GM21737 (cell line): ENCODE data around the gene COL11A2.
"Not testable (repeated sequence)": the region's sequence is repeated elsewhere in the genome, so short reads cannot be mapped to it uniquely, and the experiment has no call there.

Experiments used
- ATAC-seq: cut with Tn5 transposase; IDR thresholded peaks from one replicate; pipeline ENCODE4 v1.9.1; 2021; ENCODE audit warnings: mild to moderate bottlenecking, moderate library complexity; ENCODE audit not compliant: unreplicated experiment

The COL11A2 gene

GRCh38 chr6:33192105-33192646 lies at the start of gene COL11A2:
Gene COL11A2, minus strand, starts transcription at chr6:33192467. Its CDS starts 227 bp downstream, at chr6:33192240.
- no peak for ATAC-seq

- no peak for ATAC-seq
Observed at GRCh38 chr6:33241968-33242367, 49.7 kb upstream of the COL11A2 start.

- ATAC-seq = no peak
Observed at GRCh38 chr6:33237741-33238140, 45.5 kb upstream of the COL11A2 start.

GRCh38 chr6:33236852-33237251 lies 44.6 kb upstream of the COL11A2 start:
- ATAC-seq = no peak

- ATAC-seq = no peak
Observed at GRCh38 chr6:33236328-33236727, 44.1 kb upstream of the COL11A2 start.

GRCh38 chr6:33235221-33235634 lies 43.0 kb upstream of the COL11A2 start:
- no peak for ATAC-seq

GRCh38 chr6:33226503-33227120 lies 34.3 kb upstream of the COL11A2 start:
- ATAC-seq = not testable (repeated sequence)

- ATAC-seq = no peak
Observed at GRCh38 chr6:33217681-33218080, 25.4 kb upstream of the COL11A2 start.

- no peak for ATAC-seq
Observed at GRCh38 chr6:33217246-33217645, 25.0 kb upstream of the COL11A2 start.

- no peak for ATAC-seq
Observed at GRCh38 chr6:33216117-33216649, 23.9 kb upstream of the COL11A2 start.

- no peak for ATAC-seq
Observed at GRCh38 chr6:33215271-33216116, 23.2 kb upstream of the COL11A2 start.

GRCh38 chr6:33213989-33214335 lies 21.7 kb upstream of the COL11A2 start:
- ATAC-seq = no peak

- no peak for ATAC-seq
Observed at GRCh38 chr6:33213166-33213988, 21.1 kb upstream of the COL11A2 start.

GRCh38 chr6:33212857-33213165 lies 20.5 kb upstream of the COL11A2 start:
- no peak for ATAC-seq

GRCh38 chr6:33211666-33212422 lies 19.6 kb upstream of the COL11A2 start:
- no peak for ATAC-seq

GRCh38 chr6:33211136-33211535 lies 18.9 kb upstream of the COL11A2 start:
- no peak for ATAC-seq

GRCh38 chr6:33209856-33210255 lies 17.6 kb upstream of the COL11A2 start:
- ATAC-seq = no peak

- no peak for ATAC-seq
Observed at GRCh38 chr6:33208091-33208967, 16.1 kb upstream of the COL11A2 start, which contains the start of gene RING1. Gene RING1, plus strand, starts transcription at chr6:33208500. Its CDS starts 323 bp downstream, at chr6:33208823.

GRCh38 chr6:33207552-33208090 lies 15.4 kb upstream of the COL11A2 start:
- no peak for ATAC-seq
